ENCODE data around the gene TGFB1I1. TPM values are rescaled to one million over a fixed set of nuclear protein-coding genes. Genes with fewer than 3 reads are reported as not detected.

The TGFB1I1 gene
- total RNA-seq, 1 donor: 121 TPM

GRCh38 chr16:31484491-31485171 is 12.7 kb downstream of the TGFB1I1 start:
- no peak overlapping the region for H3K4me3 ChIP-seq (ENCODE audit: low read depth, low read length)
- DNase-seq (ENCODE audit: low read depth): no peak
- no peak for TF ChIP-seq CTCF (IDR thresholded peaks at IDR 0.05; ENCODE audit: insufficient read depth, low read depth, low read length)

GRCh38 chr16:31485571-31485970 is 13.6 kb downstream of the TGFB1I1 start:
- H3K4me3 ChIP-seq (ENCODE audit: low read depth, low read length): no peak overlapping the region
- no peak for DNase-seq (ENCODE audit: low read depth)
- TF ChIP-seq CTCF (IDR thresholded peaks at IDR 0.05; ENCODE audit: insufficient read depth, low read depth, low read length): no peak

GRCh38 chr16:31486045-31486444 is 14.1 kb downstream of the TGFB1I1 start:
- DNase-seq (ENCODE audit: low read depth): no peak
- no peak overlapping the region for H3K4me3 ChIP-seq (ENCODE audit: low read depth, low read length)
- TF ChIP-seq CTCF (IDR thresholded peaks at IDR 0.05; ENCODE audit: insufficient read depth, low read depth, low read length): no peak

- H3K4me3 ChIP-seq (ENCODE audit: low read depth, low read length): peak overlapping the region; percentile 65
- no peak for TF ChIP-seq CTCF (IDR thresholded peaks at IDR 0.05; ENCODE audit: insufficient read depth, low read depth, low read length)
- DNase-seq (ENCODE audit: low read depth): no peak
These were observed 15.2 kb downstream of the TGFB1I1 start for GRCh38 chr16:31487071-31487719.

GRCh38 chr16:31487720-31488467 is 15.9 kb downstream of the TGFB1I1 start:
- peak; percentile 46 for DNase-seq (ENCODE audit: low read depth)
- TF ChIP-seq CTCF (IDR thresholded peaks at IDR 0.05; ENCODE audit: insufficient read depth, low read depth, low read length): no peak
- peak overlapping the region; percentile 65 for H3K4me3 ChIP-seq (ENCODE audit: low read depth, low read length)

- no peak for TF ChIP-seq CTCF (IDR thresholded peaks at IDR 0.05; ENCODE audit: insufficient read depth, low read depth, low read length)
- DNase-seq (ENCODE audit: low read depth): no peak
- H3K4me3 ChIP-seq (ENCODE audit: low read depth, low read length): peak overlapping the region; percentile 65
These were observed 16.7 kb downstream of the TGFB1I1 start for GRCh38 chr16:31488468-31489297.

Data from fibroblast of villous mesenchyme (primary cell).